ENCODE results near the gene FBRS.

DNA sequence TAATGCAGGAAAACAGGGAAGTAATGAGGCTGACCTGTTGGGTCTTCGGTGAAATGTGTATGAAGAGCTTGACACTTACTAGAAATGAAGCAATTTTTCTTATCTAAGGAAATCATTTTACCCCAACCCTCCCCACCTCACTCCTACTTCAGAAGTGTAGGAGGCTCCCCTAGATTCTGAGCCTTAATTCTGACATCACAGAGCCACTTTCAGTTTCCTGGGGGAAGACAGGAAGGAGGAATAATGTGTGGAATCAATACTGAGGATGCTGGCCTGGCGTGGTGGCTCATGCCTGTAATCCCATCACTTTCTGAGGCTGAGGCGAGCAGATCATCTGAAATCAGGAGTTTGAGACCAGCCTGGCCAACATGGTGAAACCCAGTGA, 20.3 kb downstream of the FBRS start:
- TF ChIP-seq, protein P1, sequence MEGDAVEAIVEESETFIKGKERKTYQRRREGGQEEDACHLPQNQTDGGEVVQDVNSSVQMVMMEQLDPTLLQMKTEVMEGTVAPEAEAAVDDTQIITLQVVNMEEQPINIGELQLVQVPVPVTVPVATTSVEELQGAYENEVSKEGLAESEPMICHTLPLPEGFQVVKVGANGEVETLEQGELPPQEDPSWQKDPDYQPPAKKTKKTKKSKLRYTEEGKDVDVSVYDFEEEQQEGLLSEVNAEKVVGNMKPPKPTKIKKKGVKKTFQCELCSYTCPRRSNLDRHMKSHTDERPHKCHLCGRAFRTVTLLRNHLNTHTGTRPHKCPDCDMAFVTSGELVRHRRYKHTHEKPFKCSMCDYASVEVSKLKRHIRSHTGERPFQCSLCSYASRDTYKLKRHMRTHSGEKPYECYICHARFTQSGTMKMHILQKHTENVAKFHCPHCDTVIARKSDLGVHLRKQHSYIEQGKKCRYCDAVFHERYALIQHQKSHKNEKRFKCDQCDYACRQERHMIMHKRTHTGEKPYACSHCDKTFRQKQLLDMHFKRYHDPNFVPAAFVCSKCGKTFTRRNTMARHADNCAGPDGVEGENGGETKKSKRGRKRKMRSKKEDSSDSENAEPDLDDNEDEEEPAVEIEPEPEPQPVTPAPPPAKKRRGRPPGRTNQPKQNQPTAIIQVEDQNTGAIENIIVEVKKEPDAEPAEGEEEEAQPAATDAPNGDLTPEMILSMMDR (IDR thresholded peaks at IDR 0.05; ENCODE audit: poor library complexity) = no peak
- TF ChIP-seq EZH2 (IDR thresholded peaks at IDR 0.05; ENCODE audit: borderline replicate concordance) = no peak
